ENCODE data around the gene CAPN12. TPM values are rescaled to one million over a fixed set of nuclear protein-coding genes. Genes with fewer than 3 reads are reported as not detected.

Gene CAPN12
- total and polyA plus RNA-seq, 4 donors, result 3.8 to 28.7 (median 8.8) TPM

DNA sequence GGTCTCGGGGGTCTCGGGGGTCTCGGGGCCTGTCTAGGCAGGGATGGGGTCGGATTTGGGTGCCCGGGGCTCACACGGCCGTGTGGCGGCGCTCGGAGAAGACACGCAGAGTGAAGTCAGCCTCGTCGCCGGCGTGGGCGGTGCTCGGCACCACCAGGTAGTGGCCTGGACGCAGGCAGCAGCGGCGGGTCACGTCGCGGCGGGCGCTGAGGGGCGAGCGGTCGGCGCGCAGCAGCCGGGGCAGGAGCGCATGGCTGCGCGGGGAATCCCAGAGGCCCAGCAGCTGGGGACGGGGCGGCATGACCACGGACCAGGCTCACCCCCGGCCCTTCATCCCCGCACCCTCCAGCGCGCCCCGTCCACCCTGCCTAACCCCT is 8.2 kb downstream of the CAPN12 start (continued):
- TF ChIP-seq ZBTB33 (IDR thresholded peaks at IDR 0.05), result no peak
- no peak for TF ChIP-seq RAD21 (IDR thresholded peaks at IDR 0.05)

GRCh38 chr19:38735257-38735686 is 9.0 kb downstream of the CAPN12 start:
- no peaks in the 10 kb centered on the region for H3K27me3 ChIP-seq (ENCODE audit: control insufficient read depth in 4 of 4, insufficient read depth in 4 of 4, low read length in 3 of 4)
- H3K9me3 ChIP-seq (ENCODE audit: control insufficient read depth in 4 of 4, low read length in 3 of 4), result no peaks in the 10 kb centered on the region
- WGBS, result 59% methylated on average over 18 of the region's 18 CpGs
- TF ChIP-seq SP1 (IDR thresholded peaks at IDR 0.05) (no peak), ZBTB33 (IDR thresholded peaks at IDR 0.05) (no peak), HNF4A (conservative IDR thresholded peaks at IDR 0.05) (no peak), FOXA1 (IDR thresholded peaks at IDR 0.05) (no peak), TAF1 (conservative IDR thresholded peaks at IDR 0.05) (no peak), YY1 (IDR thresholded peaks at IDR 0.05) (no peak), RXRA (IDR thresholded peaks at IDR 0.05) (no peak), NR2F2 (IDR thresholded peaks at IDR 0.05) (no peak), EGR1 (IDR thresholded peaks at IDR 0.05; ENCODE audit: low read depth in 2 of 2) (no peak), JUND (IDR thresholded peaks at IDR 0.05) (no peak), REST (IDR thresholded peaks at IDR 0.05) (no peak), FOXA2 (IDR thresholded peaks at IDR 0.05) (no peak), RAD21 (IDR thresholded peaks at IDR 0.05) (no peak), GABPA (IDR thresholded peaks at IDR 0.05 in 1 of 2, conservative IDR thresholded peaks at IDR 0.05 in 1 of 2) (no peak), HNF4G (IDR thresholded peaks at IDR 0.05) (no peak)
- TF ChIP-seq, protein P1, sequence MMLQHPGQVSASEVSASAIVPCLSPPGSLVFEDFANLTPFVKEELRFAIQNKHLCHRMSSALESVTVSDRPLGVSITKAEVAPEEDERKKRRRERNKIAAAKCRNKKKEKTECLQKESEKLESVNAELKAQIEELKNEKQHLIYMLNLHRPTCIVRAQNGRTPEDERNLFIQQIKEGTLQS (IDR thresholded peaks at IDR 0.05), result no peak
- TF ChIP-seq, protein P2, sequence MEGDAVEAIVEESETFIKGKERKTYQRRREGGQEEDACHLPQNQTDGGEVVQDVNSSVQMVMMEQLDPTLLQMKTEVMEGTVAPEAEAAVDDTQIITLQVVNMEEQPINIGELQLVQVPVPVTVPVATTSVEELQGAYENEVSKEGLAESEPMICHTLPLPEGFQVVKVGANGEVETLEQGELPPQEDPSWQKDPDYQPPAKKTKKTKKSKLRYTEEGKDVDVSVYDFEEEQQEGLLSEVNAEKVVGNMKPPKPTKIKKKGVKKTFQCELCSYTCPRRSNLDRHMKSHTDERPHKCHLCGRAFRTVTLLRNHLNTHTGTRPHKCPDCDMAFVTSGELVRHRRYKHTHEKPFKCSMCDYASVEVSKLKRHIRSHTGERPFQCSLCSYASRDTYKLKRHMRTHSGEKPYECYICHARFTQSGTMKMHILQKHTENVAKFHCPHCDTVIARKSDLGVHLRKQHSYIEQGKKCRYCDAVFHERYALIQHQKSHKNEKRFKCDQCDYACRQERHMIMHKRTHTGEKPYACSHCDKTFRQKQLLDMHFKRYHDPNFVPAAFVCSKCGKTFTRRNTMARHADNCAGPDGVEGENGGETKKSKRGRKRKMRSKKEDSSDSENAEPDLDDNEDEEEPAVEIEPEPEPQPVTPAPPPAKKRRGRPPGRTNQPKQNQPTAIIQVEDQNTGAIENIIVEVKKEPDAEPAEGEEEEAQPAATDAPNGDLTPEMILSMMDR (IDR thresholded peaks at IDR 0.05; ENCODE audit: low read depth, low read length, missing input control), result no peak
- TF ChIP-seq, protein P3, sequence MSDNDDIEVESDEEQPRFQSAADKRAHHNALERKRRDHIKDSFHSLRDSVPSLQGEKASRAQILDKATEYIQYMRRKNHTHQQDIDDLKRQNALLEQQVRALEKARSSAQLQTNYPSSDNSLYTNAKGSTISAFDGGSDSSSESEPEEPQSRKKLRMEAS (IDR thresholded peaks at IDR 0.05), result no peak
- H3K4me1 ChIP-seq (ENCODE audit: control insufficient read depth in 4 of 4, insufficient read depth in 4 of 4, low read length in 3 of 4), result peaks cover 3 to 27% (median 17%) of the 10 kb centered on the region in 4 donors
- no peak overlapping the region for H3K9ac ChIP-seq (ENCODE audit: low read depth in 1 of 2, low read length in 2 of 2)
- H3K4me3 ChIP-seq (ENCODE audit: low read depth in 1 of 3, low read length in 3 of 3), result no peak overlapping the region
- H3K36me3 ChIP-seq (ENCODE audit: control insufficient read depth in 4 of 4, insufficient read depth in 3 of 4, low read depth in 1 of 4, low read length in 3 of 4), result peaks cover 0 to 5% (median 4%) of the 10 kb centered on the region in 4 donors
- peak overlapping the region; percentile 69 to 70 for H3K27ac ChIP-seq (ENCODE audit: low read depth in 1 of 2, low read length in 2 of 2)
- DNase-seq (ENCODE audit: low spot score), result no peak
